ENCODE results near the gene CUBN. TPM values are rescaled to one million over a fixed set of nuclear protein-coding genes. Genes with fewer than 3 reads are reported as not detected.

The CUBN gene
- total RNA-seq, 1 experiment from 2014 or later, result 0.10 TPM

DNA sequence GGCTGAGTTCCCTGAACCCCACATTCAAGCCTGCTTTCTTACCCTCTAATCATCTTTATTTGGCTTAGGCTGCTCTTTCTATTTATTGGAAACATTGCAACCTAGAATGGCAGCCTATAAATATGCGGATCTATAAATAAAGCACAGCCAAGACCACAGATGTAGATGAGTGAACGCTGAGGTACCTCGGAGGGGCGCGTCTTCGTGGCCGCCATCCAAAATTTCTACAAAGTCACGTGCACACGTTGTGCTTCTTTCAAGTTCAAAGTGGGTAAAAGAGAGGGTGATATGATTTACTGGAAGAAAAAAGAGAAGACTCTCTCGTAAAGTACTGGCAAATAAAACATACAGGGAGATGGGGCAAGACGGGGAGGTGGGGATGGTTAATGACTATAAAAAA lies 179.8 kb downstream of the CUBN start:
- Histone ChIP-seq H3K9me3 (no peaks in the 10 kb centered on the region), H3K4me3 (no peak overlapping the region), H3K27me3 (no peaks in the 10 kb centered on the region), H3K36me3 (no peaks in the 10 kb centered on the region)
- no peak for DNase-seq

DNA sequence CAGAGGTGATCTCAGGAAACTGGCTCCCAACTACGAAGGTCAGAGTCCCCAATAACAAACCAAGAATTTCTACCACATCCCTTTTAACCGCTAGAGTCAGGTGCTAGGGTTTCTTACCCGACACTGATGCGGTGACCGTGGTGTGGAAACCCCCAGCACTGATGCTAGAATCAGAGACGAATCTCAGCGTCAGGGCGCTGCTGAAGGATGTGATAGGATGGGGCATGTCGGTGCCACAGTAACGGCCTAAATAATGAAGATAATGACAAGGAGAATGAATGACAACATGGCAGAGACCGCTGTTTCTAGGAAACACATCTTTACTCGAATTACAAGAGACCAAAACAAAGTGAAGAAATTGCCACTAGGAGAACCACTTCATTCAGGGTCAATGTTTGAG lies 181.2 kb downstream of the CUBN start:
- Histone ChIP-seq H3K4me3 (no peak overlapping the region), H3K36me3 (no peaks in the 10 kb centered on the region), H3K9me3 (no peaks in the 10 kb centered on the region), H3K27me3 (no peaks in the 10 kb centered on the region)
- DNase-seq, result no peak

DNA sequence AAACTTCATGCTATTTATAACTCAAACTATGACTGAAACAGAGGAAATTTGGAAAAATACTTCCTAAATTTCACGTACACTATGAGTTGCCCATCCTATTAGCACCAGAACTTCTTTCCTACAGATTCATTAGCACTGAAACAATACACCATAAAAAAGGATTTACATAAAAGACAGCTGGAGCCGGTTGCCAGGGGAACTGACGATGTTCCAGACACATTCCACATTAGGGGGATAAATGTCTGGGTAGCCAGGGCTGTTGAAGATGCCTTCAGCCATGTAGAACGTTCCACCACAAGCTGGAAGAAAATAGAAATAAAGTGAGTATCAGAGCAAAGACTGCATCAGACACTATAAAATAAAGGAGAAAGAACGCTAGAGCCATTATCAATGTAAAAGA lies 182.5 kb downstream of the CUBN start:
- Histone ChIP-seq H3K9me3 (no peaks in the 10 kb centered on the region), H3K27me3 (no peaks in the 10 kb centered on the region), H3K4me3 (no peak overlapping the region), H3K36me3 (no peaks in the 10 kb centered on the region)
- no peak for DNase-seq

DNA sequence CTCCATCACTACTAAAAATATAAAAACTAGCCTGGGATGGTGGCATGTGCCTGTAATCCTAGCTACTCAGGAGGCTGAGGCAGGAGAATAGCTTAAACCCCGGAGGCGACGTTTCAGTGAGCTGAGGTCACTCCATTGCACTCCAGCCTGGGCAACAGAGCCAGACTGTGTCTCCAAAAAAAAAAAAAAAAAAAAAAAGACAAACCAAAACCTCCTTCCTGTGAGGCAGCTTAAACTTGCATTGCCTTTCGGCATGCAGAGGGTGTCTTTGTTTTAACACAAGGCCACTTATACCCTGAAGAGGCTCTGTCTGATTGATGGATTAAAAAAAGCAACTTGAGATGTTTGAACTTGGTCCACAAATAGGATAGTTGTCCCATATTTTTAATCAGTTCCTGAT lies 184.0 kb downstream of the CUBN start:
- H3K27me3 ChIP-seq, result no peaks in the 10 kb centered on the region
- H3K36me3 ChIP-seq, result no peaks in the 10 kb centered on the region
- DNase-seq, result peak; percentile 35

DNA sequence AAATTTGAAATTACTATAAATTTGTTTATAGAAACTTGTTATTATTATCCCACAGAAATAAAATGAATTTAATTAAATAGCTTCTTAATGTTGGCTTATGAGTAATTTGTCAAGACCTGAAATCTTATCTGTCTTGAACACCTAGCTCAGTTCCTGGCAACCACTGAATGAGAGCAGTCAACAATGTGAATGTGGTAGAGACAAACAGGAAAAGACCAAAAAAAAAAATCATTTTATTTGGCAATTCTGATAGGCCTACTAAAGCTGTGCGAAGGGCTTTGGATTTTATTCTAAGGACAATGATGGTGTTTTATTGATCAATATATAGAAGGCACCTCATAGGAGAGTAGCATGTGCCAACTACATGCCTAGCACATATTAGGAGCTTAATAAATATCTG lies 184.6 kb downstream of the CUBN start:
- no peak overlapping the region for H3K4me3 ChIP-seq
- DNase-seq, result no peak
- H3K27me3 ChIP-seq, result no peaks in the 10 kb centered on the region
- H3K9me3 ChIP-seq, result no peaks in the 10 kb centered on the region
- H3K36me3 ChIP-seq, result no peaks in the 10 kb centered on the region

More for the DNA sequence above, 184.0 kb downstream of the CUBN start:
- Histone ChIP-seq H3K4me3 (no peak overlapping the region), H3K9me3 (no peaks in the 10 kb centered on the region)

DNA sequence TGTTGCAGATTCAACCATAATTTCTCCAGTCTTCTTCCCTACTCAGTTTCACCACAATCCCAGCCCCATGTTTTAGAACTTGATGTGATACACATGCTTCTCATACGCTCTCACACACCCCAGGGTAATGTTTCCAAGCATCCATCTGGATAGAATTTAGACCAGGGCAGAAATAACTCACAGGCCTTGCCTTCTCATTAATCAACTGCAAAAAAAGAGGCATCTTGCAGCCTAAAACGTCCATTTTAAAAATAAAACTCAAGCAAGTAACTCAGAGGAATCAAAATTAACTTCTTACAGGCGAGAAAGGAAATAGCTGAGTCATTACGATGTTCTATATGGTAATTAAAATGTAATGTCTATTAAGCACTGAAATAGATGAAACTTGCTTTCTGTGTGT lies 185.2 kb downstream of the CUBN start:
- H3K36me3 ChIP-seq, result no peaks in the 10 kb centered on the region
- H3K9me3 ChIP-seq, result no peaks in the 10 kb centered on the region
- no peak overlapping the region for H3K4me3 ChIP-seq
- no peak for DNase-seq
- no peaks in the 10 kb centered on the region for H3K27me3 ChIP-seq

DNA sequence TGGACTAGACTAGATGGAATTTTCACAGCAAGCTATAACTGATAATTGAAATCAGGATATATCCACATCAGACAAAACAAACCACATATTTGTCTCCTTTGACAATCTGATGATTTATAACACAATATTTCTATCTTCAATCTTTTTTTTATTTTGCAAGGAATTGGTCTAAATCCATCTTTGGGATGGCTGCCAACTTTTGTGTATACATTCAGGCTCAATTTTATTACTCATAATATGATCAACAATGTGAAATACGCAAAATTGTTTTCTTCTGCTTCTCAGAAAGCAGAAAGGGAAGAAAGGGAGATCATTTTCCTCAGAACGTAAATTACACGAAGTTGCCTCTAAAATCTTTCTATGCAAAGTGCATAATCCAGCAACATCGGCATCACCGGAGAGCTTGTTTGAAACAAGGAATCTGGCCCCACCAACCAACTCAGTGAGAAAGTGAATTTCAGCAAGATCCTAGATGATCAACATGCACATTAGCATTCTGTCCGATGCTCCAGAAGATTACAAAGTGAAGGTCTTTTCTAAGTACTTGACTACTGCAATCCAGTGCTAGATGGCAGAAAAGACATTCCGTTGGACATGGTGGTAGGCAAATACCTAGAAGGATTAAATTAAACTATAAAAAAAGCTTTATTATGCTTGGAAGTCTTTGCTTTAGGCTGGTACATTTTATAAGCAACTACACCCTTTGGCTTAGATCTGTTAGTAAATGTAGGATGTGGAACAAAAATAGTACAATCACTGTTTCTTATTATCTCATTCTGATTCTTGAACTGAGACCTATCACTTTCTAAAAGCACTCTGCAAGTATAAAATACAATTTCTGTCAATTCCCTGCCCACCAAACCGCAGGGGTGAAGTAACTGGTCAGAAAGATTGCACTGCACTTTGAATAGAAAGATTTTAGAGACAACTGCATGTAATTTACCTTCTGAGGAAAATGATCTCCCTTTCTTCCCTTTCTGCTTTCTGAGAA lies 186.0 kb downstream of the CUBN start:
- no peak overlapping the region for H3K4me3 ChIP-seq
- no peaks in the 10 kb centered on the region for H3K9me3 ChIP-seq
- H3K36me3 ChIP-seq, result no peaks in the 10 kb centered on the region
- H3K27me3 ChIP-seq, result no peaks in the 10 kb centered on the region
- DNase-seq, result no peak

DNA sequence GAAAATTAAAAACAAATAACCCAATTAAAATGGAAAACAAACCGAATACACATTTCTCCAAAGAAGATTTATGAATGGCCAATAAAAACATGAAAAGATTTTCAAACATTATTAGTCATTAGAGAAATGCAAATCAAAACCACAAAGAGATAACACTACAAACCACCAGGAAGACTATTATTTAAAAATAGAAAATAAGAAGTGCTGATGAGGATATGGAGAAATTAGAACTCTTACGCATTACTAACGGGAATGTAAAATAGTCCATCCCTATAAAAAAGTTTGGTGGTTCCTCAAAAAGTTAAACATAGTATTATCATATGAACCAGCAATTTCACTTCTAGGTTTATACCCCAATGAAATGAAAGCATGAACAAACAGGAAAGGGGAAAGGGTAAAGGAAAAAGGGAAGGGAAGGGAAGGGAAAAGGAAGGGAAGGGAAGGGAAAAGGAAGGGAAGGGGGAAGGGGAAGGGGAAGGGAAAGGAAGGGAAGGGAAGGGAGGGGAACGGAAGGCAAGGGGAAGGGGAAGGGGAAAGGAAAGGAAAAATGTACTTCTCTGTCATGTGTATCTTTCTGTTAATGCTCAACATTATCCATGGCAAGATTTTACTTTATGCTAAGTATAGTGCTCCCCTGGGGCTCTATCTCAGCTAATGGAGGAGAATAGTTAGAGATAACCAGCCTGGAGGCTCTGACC lies 187.1 kb downstream of the CUBN start:
- H3K9me3 ChIP-seq, result no peaks in the 10 kb centered on the region

DNA sequence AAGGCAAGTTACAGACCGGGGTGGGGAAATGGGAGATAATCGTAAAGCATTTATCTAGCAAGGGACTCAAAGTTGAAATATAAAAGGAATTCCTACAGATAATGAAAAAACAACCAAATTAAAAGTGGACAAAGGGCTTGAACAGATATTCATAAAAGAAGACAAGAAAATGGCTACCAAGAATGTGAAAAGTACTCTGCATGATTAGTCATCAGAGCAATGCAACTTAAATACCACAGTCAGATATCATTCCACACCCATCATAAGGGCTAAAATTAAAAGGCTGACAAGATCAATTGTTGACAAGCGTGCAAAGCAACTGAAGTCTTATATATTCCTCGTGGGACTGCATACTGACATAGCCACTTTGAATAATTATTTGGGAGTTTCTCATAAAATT lies 187.7 kb downstream of the CUBN start:
- Histone ChIP-seq H3K27me3 (no peaks in the 10 kb centered on the region), H3K9me3 (no peaks in the 10 kb centered on the region), H3K4me3 (no peak overlapping the region), H3K36me3 (no peaks in the 10 kb centered on the region)
- no peak for DNase-seq

More for the DNA sequence above, 187.1 kb downstream of the CUBN start:
- Histone ChIP-seq H3K4me3 (no peak overlapping the region), H3K27me3 (no peaks in the 10 kb centered on the region), H3K36me3 (no peaks in the 10 kb centered on the region)
- no peak for DNase-seq

DNA sequence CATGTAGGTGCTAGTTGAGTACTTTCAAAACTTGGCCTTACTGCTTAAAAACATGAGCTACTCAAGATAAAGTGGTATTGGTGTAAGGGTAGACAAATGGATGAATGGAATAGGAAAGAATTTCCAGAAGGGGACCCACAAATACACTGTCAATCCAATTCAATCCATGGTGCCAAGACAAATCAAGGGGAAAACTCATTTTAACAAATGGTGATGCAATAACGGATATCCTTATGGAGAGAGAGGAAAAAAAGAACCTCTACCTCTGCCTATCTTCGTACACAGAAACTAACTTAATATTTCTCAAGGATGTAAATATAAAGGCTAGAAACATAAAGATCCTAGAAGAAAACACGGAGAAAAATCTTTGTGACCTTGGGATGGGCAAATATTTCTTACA lies 188.5 kb downstream of the CUBN start:
- DNase-seq, result no peak
- H3K27me3 ChIP-seq, result no peaks in the 10 kb centered on the region
- no peaks in the 10 kb centered on the region for H3K36me3 ChIP-seq
- no peak overlapping the region for H3K4me3 ChIP-seq
- H3K9me3 ChIP-seq, result no peaks in the 10 kb centered on the region

DNA sequence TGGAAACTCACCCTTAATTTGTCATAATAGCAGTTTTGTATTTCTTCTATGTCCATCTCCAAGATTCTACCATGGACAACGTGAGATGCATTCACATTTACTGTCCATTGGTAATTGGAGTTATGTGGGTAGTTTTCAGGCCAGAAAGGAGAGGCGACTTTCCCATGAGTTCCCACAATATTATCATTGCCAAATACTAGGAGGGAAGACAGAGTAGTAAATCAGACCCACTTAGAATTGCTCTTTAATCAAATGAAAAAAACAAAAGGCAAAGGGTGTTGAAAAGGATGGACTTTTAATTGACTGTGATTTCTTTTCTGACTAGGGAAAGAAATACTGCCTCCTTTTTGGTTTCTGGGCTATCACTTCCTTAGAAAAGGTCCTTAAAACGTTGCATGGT lies 190.7 kb downstream of the CUBN start:
- Histone ChIP-seq H3K4me3 (no peak overlapping the region), H3K9me3 (no peaks in the 10 kb centered on the region), H3K27me3 (no peaks in the 10 kb centered on the region), H3K36me3 (no peaks in the 10 kb centered on the region)
- DNase-seq, result no peak

DNA sequence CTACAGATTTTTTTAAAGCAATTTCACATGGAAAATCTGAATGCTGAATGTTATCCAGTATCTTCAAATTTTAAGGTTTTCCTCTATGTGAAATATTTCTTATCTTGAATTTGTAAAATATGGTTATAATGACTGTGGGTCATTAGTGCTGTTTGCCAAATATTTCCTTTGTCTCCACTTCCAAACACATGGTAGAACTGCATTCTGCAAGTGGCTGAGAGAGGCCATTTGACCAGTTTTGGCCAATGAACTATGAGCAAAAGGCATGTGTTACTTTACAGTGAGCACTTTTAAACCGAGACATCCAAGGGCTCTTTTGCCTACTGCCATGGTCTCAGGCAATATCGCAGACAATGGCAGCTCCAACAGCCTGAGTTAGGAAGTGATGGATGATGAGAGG lies 195.2 kb downstream of the CUBN start:
- Histone ChIP-seq H3K27me3 (no peaks in the 10 kb centered on the region), H3K9me3 (no peaks in the 10 kb centered on the region), H3K4me3 (no peak overlapping the region), H3K36me3 (no peaks in the 10 kb centered on the region)
- no peak for DNase-seq

DNA sequence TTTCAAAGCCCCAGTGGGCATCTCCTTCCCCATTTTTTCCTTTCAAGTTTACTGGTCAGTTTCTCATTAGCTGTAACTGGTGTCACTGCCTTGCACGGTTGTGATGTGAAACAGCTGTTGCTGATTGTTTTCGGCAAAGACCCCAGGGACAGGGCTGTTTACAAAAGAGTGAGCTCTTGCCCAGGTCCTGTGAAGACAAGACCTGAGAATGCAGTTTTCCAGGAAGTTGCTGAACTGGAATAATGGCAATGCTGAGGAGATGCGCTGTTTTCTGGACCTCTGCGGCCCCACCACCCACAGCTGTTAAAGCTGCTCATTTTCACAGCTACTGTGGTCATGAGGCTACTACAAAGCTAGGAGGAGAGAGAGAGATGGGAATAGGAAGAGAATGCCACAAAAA lies 195.8 kb downstream of the CUBN start:
- no peaks in the 10 kb centered on the region for H3K36me3 ChIP-seq
- DNase-seq, result no peak
- H3K4me3 ChIP-seq, result no peak overlapping the region
- H3K27me3 ChIP-seq, result no peaks in the 10 kb centered on the region
- H3K9me3 ChIP-seq, result no peaks in the 10 kb centered on the region

DNA sequence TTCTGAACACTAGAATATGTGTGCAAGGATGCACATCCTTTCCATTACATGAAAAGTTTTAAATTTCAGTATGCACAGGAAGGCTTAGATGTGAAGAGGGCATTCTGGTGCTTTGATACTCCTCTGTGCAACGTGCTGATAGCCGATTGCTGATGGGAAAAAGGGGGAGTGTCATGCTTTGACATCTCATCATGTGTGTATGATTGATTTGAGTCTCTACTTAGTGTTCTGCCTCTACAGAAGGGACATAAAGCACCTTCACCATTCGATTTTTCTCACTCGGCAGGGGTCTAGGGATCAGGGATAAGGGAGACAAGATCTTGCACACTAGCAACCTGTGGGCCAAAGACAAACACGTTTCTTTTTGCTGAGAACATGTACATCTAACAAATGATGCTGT lies 197.7 kb downstream of the CUBN start:
- Histone ChIP-seq H3K36me3 (no peaks in the 10 kb centered on the region), H3K9me3 (no peaks in the 10 kb centered on the region), H3K27me3 (no peaks in the 10 kb centered on the region), H3K4me3 (no peak overlapping the region)
- DNase-seq, result no peak

DNA sequence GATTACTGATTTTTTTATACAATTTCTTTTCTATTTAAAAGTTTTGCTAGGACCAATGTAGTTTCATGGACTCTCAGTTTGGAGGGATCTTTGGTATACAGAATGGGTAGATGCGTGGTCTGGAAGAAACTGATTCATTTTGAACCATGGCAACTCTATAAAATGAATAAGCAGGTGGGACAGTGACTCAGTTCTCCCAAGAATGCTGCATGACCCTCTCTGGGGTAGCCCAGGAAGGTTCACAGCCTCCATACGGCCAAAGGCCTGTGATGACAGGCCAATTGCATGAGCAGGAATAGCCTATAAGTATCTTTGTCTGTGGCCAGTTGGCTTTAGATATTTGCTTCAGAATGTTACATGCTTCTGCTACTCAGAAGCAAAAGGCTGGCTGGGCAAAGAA lies 199.1 kb downstream of the CUBN start:
- Histone ChIP-seq H3K36me3 (no peaks in the 10 kb centered on the region), H3K9me3 (no peaks in the 10 kb centered on the region), H3K4me3 (no peak overlapping the region), H3K27me3 (no peaks in the 10 kb centered on the region)
- DNase-seq, result no peak

DNA sequence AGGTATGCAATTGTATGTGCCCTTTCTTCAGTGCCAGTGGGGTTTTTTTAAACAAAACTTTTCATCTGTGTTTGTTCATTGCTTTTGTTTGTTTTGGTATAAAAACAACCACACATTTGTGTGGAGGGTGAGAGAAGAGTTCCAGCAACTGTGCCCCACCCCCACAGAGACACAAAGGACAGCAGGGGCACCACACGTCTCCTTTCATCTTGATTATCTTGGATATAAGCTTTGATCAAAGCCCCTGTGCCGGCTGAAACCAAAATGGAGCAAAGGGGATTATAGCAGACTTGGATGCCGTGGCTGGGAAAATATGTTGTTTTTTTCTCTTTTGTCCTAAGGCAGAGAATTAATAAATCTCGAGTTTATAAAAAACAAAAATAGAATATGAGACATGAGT lies 200.5 kb downstream of the CUBN start:
- no peaks in the 10 kb centered on the region for H3K9me3 ChIP-seq
- H3K27me3 ChIP-seq, result no peaks in the 10 kb centered on the region
- no peak for DNase-seq
- no peaks in the 10 kb centered on the region for H3K36me3 ChIP-seq
- H3K4me3 ChIP-seq, result no peak overlapping the region

DNA sequence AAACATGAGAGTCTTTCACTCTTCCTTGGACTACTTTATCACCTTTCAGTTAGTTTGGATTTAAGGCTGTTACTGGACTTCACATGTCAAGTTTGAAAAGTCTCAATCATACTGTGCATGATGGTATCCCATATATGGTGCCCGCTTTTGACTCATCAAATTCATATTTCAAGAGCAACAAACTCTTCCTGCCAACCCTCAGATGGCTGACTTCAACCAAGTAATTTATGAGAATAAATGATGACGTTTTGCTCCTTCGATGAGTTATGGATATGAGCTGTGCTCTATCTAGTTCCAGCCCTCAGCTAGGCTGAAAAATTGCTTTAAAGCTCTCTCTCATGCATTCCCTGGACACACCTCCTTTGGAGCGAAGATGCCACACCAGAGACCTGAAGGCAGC lies 202.1 kb downstream of the CUBN start:
- Histone ChIP-seq H3K4me3 (no peak overlapping the region), H3K27me3 (no peaks in the 10 kb centered on the region), H3K9me3 (no peaks in the 10 kb centered on the region), H3K36me3 (no peaks in the 10 kb centered on the region)
- DNase-seq, result no peak

DNA sequence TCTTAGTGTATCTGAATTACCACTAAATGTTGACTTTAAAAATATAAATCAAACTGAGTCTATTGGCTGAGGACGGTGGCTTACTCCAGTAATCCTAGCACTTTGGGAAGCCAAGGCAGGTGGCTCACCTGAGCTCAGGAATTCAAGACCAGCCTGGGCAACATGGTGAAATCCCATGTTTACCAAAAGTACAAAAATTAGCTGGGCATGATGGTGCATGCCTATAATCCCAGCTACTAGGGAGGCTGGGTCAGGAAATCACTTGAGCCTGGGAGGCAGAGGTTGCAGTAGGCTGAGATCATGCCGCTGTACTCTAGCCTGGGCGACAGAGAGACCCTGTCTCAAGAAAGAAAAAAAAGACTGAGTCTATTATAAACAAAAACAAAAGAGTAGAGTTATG lies 205.9 kb downstream of the CUBN start:
- H3K27me3 ChIP-seq, result no peaks in the 10 kb centered on the region
- H3K9me3 ChIP-seq, result no peaks in the 10 kb centered on the region
- no peaks in the 10 kb centered on the region for H3K36me3 ChIP-seq
- DNase-seq, result no peak
- H3K4me3 ChIP-seq, result no peak overlapping the region

Measured in MG63 (cell line).